GM23338 (cell line): ENCODE measurements around the gene DTNBP1. TPM values are rescaled to one million over a fixed set of nuclear protein-coding genes. Genes with fewer than 3 reads are reported as not detected.

Experiments used
- ATAC-seq: fragments of 200-7000 bp; cut with Tn5 transposase; 3 replicates; pipeline ENCODE4 v1.9.1; 2020
- DNase-seq: peaks from one replicate; pipeline ENCODE4 v3.0.0-alpha.2; 2015; ENCODE audit warnings: low spot score
- H2AFZ ChIP-seq: fragments of 200-600 bp; sonication (generic); 2 replicates; pipeline ENCODE4 v1.8.0; 2016; ENCODE audit warnings: antibody characterized with exemption, mild to moderate bottlenecking, moderate library complexity
- H3F3A ChIP-seq: fragments of 200-600 bp; sonication (generic); replicated peaks from 2 replicates; pipeline ENCODE4 v1.8.0; 2017; ENCODE audit warnings: antibody characterized with exemption, mixed run types, low read depth
- H3K27ac ChIP-seq: fragments of 200-600 bp; sonication (generic); 2 replicates; pipeline ENCODE4 v1.6.1; 2016; ENCODE audit warnings: low read depth
- H3K27me3 ChIP-seq: fragments of 200-600 bp; sonication (generic); 2 replicates; pipeline ENCODE4 v1.8.0; 2016; ENCODE audit warnings: mild to moderate bottlenecking, mixed run types, moderate library complexity; ENCODE audit not compliant: insufficient read depth
- H3K36me3 ChIP-seq: fragments of 200-600 bp; sonication (generic); 2 replicates; pipeline ENCODE4 v1.8.0; 2016; ENCODE audit warnings: mild to moderate bottlenecking; ENCODE audit not compliant: insufficient read depth
- H3K4me1 ChIP-seq: fragments of 200-600 bp; sonication (generic); 2 replicates; pipeline ENCODE4 v1.8.0; 2016; ENCODE audit warnings: mild to moderate bottlenecking, moderate library complexity; ENCODE audit not compliant: insufficient read depth
- H3K4me2 ChIP-seq: fragments of 200-600 bp; sonication (generic); 2 replicates; pipeline ENCODE4 v1.7.1; 2017; ENCODE audit warnings: mixed run types
- H3K4me3 ChIP-seq: fragments of 200-600 bp; sonication (generic); 2 replicates; pipeline ENCODE4 v1.6.1; 2016; ENCODE audit warnings: mixed run types
- H3K79me2 ChIP-seq: fragments of 200-600 bp; sonication (generic); replicated peaks from 2 replicates; pipeline ENCODE4 v1.8.0; 2017; ENCODE audit warnings: mild to moderate bottlenecking; ENCODE audit not compliant: insufficient read depth
- H3K9me2 ChIP-seq: fragments of 200-600 bp; sonication (generic); 2 replicates; pipeline ENCODE4 v1.8.0; 2017; ENCODE audit not compliant: insufficient read depth
- H4K20me1 ChIP-seq: fragments of 200-600 bp; sonication (generic); replicated peaks from 2 replicates; pipeline ENCODE4 v1.8.0; 2017; ENCODE audit warnings: mild to moderate bottlenecking; ENCODE audit not compliant: insufficient read depth
- H3K27ac Mint-ChIP-seq: 2 replicates; pipeline ENCODE4 v1.8.0; 2020; ENCODE audit warnings: inconsistent platforms, mild to moderate bottlenecking, moderate library complexity, mixed read lengths
- H3K27me3 Mint-ChIP-seq: 3 replicates; pipeline ENCODE4 v1.8.0; 2022; ENCODE audit warnings: low read depth, mild to moderate bottlenecking, moderate library complexity, mixed read lengths, inconsistent platforms; ENCODE audit not compliant: insufficient read depth, poor library complexity
- H3K36me3 Mint-ChIP-seq: 3 replicates; pipeline ENCODE4 v1.8.0; 2021; ENCODE audit warnings: low read depth, mild to moderate bottlenecking, inconsistent platforms, moderate library complexity, mixed read lengths
- H3K4me1 Mint-ChIP-seq: 3 replicates; pipeline ENCODE4 v1.8.0; 2020; ENCODE audit warnings: mild to moderate bottlenecking, inconsistent platforms, mixed read lengths
- H3K4me3 Mint-ChIP-seq: 3 replicates; pipeline ENCODE4 v1.8.0; 2021; ENCODE audit warnings: moderate library complexity, mild to moderate bottlenecking, inconsistent platforms, mixed read lengths
- H3K9me3 Mint-ChIP-seq: 3 replicates; pipeline ENCODE4 v1.8.0; 2020; ENCODE audit warnings: moderate library complexity, mild to moderate bottlenecking, inconsistent platforms, mixed read lengths
- CREB1 ChIP-seq: fragments of 250-450 bp; sonication (Bioruptor Pico); IDR thresholded peaks from 2 replicates; pipeline ENCODE4 v1.5.0; 2020; ENCODE audit warnings: low read depth, mild to moderate bottlenecking, moderate library complexity
- EZH2phosphoT487 ChIP-seq: fragments of 200-600 bp; sonication (generic); IDR thresholded peaks from one replicate; pipeline ENCODE4 v1.8.1; 2018; ENCODE audit warnings: antibody characterized with exemption; ENCODE audit not compliant: unreplicated experiment
- NANOG ChIP-seq: IDR thresholded peaks from 2 replicates; pipeline ENCODE4 v1.6.1; 2016; ENCODE audit warnings: antibody characterized with exemption, borderline replicate concordance
- POLR2AphosphoS5 ChIP-seq: IDR thresholded peaks from 2 replicates; pipeline ENCODE4 v1.6.1; 2016; ENCODE audit warnings: antibody characterized with exemption, low read depth
- STAT1 ChIP-seq: IDR thresholded peaks from one replicate; pipeline ENCODE4 v1.6.1; 2016; ENCODE audit warnings: antibody characterized with exemption; ENCODE audit not compliant: unreplicated experiment
- polyA plus RNA-seq: library from polyadenylated mRNA; unstranded; fragments of >200 nt; fragmentation: Nextera tagmentation; extraction: Ambion mirVana; gene quantifications from 2 replicates; pipeline ENCODE4 v1.2.1, GENCODE V29; 2016
- total RNA-seq: library from RNA; depleted of rRNA; stranded (reverse); fragments of >200 nt; shearing (Covaris generic); gene quantifications from 2 replicates; pipeline ENCODE4 v1.2.3, GENCODE V29; 2014
- TF ChIP-seq, protein P1 (sequence below), 2 experiments: fragments of 200-600 bp in 1 of 2; sonication (generic) in 1 of 2; conservative IDR thresholded peaks; 2 replicates each; pipeline versions ENCODE4 v1.5.1 to v1.6.1; 2016 to 2017; ENCODE audit warnings: antibody characterized with exemption in 2 of 2, low read depth in 2 of 2, mild to moderate bottlenecking in 2 of 2, moderate library complexity in 1 of 2

The DTNBP1 gene
- total and polyA plus RNA-seq, 2 experiments from 2014 or later, result 12.1 to 20.1 TPM

- H4K20me1 ChIP-seq, result peaks cover 67% of the 10 kb centered on the region
Measured at GRCh38 chr6:15501826-15502445, 160.9 kb downstream of the DTNBP1 start.

DNA sequence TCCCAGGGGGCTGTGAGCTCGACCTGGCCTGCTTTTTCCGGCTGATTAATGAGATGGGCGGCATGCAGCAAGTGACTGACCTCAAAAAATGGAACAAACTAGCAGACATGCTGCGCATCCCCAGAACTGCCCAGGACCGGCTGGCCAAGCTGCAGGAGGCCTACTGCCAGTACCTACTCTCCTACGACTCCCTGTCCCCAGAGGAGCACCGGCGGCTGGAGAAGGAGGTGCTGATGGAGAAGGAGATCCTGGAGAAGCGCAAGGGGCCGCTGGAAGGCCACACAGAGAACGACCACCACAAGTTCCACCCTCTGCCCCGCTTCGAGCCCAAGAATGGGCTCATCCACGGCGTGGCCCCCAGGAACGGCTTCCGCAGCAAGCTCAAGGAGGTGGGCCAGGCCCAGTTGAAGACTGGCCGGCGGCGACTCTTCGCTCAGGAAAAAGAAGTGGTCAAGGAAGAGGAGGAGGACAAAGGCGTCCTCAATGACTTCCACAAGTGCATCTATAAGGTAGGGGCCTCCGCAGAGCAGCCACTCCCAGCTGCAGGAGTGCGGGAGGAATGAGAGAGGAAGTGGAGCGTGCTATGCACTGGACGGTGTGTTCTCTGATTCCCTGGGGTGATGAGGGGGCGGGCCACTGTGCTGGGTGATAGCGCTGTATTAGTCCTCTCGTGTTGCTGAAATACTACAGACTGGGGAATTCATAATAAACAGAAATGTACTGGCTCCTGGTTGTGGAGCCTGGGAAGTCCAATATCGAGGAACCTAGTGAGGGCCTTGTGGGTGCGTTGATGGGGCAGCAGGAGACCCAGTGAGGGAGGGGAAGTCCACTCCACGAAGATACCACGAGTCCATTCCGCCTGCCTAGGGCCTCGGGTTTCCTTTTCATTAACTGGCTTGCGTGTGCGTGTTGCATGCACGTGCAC lies 161.7 kb downstream of the DTNBP1 start:
- Mint-ChIP-seq H3K36me3 (peaks cover 100% of the 10 kb centered on the region), H3K27me3 (peaks cover 67% of the 10 kb centered on the region), H3K9me3 (0 out of 3 replicates have a peak, but pooled peaks cover 3% of the 10 kb centered on the region), H3K27ac (peak overlapping the region; percentile 35), H3K4me3 (no peak overlapping the region), H3K4me1 (peaks cover 41% of the 10 kb centered on the region)
- Histone ChIP-seq H3K9me2 (no peaks in the 10 kb centered on the region), H3K4me2 (no peak overlapping the region), H3K27ac (peak overlapping the region; percentile 39), H2AFZ (no peak overlapping the region), H3K27me3 (no peaks in the 10 kb centered on the region), H3K36me3 (peaks cover 57% of the 10 kb centered on the region), H4K20me1 (peaks cover 64% of the 10 kb centered on the region), H3F3A (peaks cover 36% of the 10 kb centered on the region), H3K79me2 (peaks cover 99% of the 10 kb centered on the region), H3K4me3 (no peak overlapping the region), H3K4me1 (no peaks in the 10 kb centered on the region; the same call in 1 of the 2 replicates)
- ATAC-seq (no peak), DNase-seq (no peak)
- peak; percentile 13; the same call in 1 of the 2 replicates for TF ChIP-seq POLR2AphosphoS5
- TF ChIP-seq STAT1, result no peak

More at GRCh38 chr6:15501826-15502445, 160.9 kb downstream of the DTNBP1 start:
- H2AFZ ChIP-seq, result no peak overlapping the region
- H3K4me3 Mint-ChIP-seq, result no peak overlapping the region
- H3K9me2 ChIP-seq, result no peaks in the 10 kb centered on the region
- no peak overlapping the region for H3K4me2 ChIP-seq
- ATAC-seq (no peak), DNase-seq (no peak)
- no peaks in the 10 kb centered on the region for H3K27me3 ChIP-seq
- H3K27ac Mint-ChIP-seq, result peak overlapping the region; percentile 10; the same call in 1 of the 2 replicates
- H3K4me3 ChIP-seq, result no peak overlapping the region
- peaks cover 49% of the 10 kb centered on the region for H3K4me1 Mint-ChIP-seq
- H3K36me3 Mint-ChIP-seq, result peaks cover 100% of the 10 kb centered on the region
- peaks cover 66% of the 10 kb centered on the region for H3K27me3 Mint-ChIP-seq
- H3K36me3 ChIP-seq, result peaks cover 59% of the 10 kb centered on the region
- peaks cover 43% of the 10 kb centered on the region for H3F3A ChIP-seq
- H3K27ac ChIP-seq, result 0 out of 2 replicates have a peak overlapping the region, but pooled peaks have one; percentile 55
- H3K79me2 ChIP-seq, result peaks cover 99% of the 10 kb centered on the region
- TF ChIP-seq CREB1 (CRISPR knock-in tag) (no peak), EZH2phosphoT487 (no peak), NANOG (no peak)
- TF ChIP-seq, protein P1, sequence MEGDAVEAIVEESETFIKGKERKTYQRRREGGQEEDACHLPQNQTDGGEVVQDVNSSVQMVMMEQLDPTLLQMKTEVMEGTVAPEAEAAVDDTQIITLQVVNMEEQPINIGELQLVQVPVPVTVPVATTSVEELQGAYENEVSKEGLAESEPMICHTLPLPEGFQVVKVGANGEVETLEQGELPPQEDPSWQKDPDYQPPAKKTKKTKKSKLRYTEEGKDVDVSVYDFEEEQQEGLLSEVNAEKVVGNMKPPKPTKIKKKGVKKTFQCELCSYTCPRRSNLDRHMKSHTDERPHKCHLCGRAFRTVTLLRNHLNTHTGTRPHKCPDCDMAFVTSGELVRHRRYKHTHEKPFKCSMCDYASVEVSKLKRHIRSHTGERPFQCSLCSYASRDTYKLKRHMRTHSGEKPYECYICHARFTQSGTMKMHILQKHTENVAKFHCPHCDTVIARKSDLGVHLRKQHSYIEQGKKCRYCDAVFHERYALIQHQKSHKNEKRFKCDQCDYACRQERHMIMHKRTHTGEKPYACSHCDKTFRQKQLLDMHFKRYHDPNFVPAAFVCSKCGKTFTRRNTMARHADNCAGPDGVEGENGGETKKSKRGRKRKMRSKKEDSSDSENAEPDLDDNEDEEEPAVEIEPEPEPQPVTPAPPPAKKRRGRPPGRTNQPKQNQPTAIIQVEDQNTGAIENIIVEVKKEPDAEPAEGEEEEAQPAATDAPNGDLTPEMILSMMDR (conservative IDR thresholded peaks at IDR 0.05; ENCODE audit: low read depth in 2 of 2), result no peak
- H3K4me1 ChIP-seq, result peaks cover 4% of the 10 kb centered on the region
- H3K9me3 Mint-ChIP-seq, result 0 out of 3 replicates have a peak, but pooled peaks cover 3% of the 10 kb centered on the region
